Endothelial cell (in vitro differentiated cells): Measurements from ENCODE around the gene DDC. TPM values are rescaled to one million over a fixed set of nuclear protein-coding genes. Genes with fewer than 3 reads are reported as not detected.

ENCODE experiments used
- DNase-seq: peaks from one replicate; pipeline ENCODE4 v3.0.0; 2021; ENCODE audit warnings: low spot score
- H3K27ac Mint-ChIP-seq: one replicate; pipeline ENCODE4 v1.8.0; 2021; ENCODE audit warnings: mixed read lengths, inconsistent platforms; ENCODE audit not compliant: unreplicated experiment
- H3K27me3 Mint-ChIP-seq: one replicate; pipeline ENCODE4 v1.8.0; 2021; ENCODE audit warnings: mild to moderate bottlenecking, moderate library complexity, mixed read lengths, inconsistent platforms; ENCODE audit not compliant: unreplicated experiment
- H3K36me3 Mint-ChIP-seq: one replicate; pipeline ENCODE4 v1.8.0; 2021; ENCODE audit warnings: mild to moderate bottlenecking, low read depth, mixed read lengths, inconsistent platforms; ENCODE audit not compliant: unreplicated experiment
- H3K4me1 Mint-ChIP-seq: one replicate; pipeline ENCODE4 v1.8.0; 2021; ENCODE audit warnings: mild to moderate bottlenecking, mixed read lengths, inconsistent platforms; ENCODE audit not compliant: unreplicated experiment
- H3K4me3 Mint-ChIP-seq: one replicate; pipeline ENCODE4 v1.8.0; 2021; ENCODE audit warnings: mild to moderate bottlenecking, mixed read lengths, inconsistent platforms; ENCODE audit not compliant: unreplicated experiment
- H3K9me3 Mint-ChIP-seq: one replicate; pipeline ENCODE4 v1.8.0; 2021; ENCODE audit warnings: mixed read lengths, inconsistent platforms; ENCODE audit not compliant: unreplicated experiment
- total RNA-seq: library from RNA; stranded (reverse); fragmentation: NEBNext Ultra II Directional; extraction: Animal tissue kit (Norgen Biotek cat#: 25700); gene quantifications from one replicate; pipeline ENCODE4 v1.2.1, GENCODE V29; 2021; ENCODE audit not compliant: unreplicated experiment
- TF ChIP-seq, protein P1 (sequence below): fragments of 200-600 bp; sonication (generic); IDR thresholded peaks from one replicate; pipeline ENCODE4 v1.5.0; 2021; ENCODE audit warnings: antibody characterized with exemption; ENCODE audit not compliant: unreplicated experiment

The DDC gene
- total RNA-seq, 1 donor from 2014 or later = not detected

DNA sequence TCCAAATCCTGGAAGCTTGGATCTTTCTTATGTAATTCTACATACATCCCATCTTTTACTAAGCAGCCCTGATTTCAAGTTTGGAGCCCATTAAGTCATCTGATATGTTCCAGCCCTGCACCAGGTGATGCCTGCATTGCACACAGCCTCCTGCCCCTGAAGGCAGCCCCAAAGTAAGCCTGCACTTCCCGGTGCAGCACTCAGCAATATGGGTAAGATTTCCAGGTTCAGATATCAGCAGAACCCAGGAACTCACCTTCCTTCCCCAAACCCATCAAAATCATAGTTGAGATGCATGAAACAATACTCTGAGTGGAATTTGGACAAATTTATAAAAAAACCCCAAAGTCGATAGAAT, 333 bp upstream of the DDC start:
- DNase-seq = no peak
- Mint-ChIP-seq H3K4me3 (no peak overlapping the region), H3K4me1 (no peaks in the 10 kb centered on the region), H3K27ac (no peak overlapping the region), H3K27me3 (peaks cover 4% of the 10 kb centered on the region), H3K36me3 (no peaks in the 10 kb centered on the region), H3K9me3 (no peaks in the 10 kb centered on the region)
- TF ChIP-seq, protein P1, sequence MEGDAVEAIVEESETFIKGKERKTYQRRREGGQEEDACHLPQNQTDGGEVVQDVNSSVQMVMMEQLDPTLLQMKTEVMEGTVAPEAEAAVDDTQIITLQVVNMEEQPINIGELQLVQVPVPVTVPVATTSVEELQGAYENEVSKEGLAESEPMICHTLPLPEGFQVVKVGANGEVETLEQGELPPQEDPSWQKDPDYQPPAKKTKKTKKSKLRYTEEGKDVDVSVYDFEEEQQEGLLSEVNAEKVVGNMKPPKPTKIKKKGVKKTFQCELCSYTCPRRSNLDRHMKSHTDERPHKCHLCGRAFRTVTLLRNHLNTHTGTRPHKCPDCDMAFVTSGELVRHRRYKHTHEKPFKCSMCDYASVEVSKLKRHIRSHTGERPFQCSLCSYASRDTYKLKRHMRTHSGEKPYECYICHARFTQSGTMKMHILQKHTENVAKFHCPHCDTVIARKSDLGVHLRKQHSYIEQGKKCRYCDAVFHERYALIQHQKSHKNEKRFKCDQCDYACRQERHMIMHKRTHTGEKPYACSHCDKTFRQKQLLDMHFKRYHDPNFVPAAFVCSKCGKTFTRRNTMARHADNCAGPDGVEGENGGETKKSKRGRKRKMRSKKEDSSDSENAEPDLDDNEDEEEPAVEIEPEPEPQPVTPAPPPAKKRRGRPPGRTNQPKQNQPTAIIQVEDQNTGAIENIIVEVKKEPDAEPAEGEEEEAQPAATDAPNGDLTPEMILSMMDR = no peak

DNA sequence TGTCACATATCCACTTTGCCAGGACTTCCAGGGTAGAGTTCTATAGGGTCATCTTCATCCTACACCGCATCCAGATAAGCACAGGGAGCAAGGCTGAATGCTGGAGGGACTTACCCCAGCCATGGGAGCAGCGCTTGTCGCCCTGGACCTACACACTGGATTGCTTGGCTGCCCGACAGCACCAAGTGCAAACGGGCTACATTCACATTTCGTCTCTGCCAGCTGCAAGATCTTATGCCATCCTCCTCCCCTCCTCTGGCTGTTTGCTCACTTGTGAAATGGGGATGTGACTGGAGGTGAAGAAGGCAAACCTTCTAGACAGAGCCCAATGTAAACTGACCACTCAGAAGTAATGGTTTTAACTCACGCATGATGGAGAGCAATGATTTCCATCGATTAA, 1.0 kb downstream of the DDC start:
- no peaks in the 10 kb centered on the region for H3K9me3 Mint-ChIP-seq
- no peak overlapping the region for H3K4me3 Mint-ChIP-seq
- peaks cover 4% of the 10 kb centered on the region for H3K27me3 Mint-ChIP-seq

DNA sequence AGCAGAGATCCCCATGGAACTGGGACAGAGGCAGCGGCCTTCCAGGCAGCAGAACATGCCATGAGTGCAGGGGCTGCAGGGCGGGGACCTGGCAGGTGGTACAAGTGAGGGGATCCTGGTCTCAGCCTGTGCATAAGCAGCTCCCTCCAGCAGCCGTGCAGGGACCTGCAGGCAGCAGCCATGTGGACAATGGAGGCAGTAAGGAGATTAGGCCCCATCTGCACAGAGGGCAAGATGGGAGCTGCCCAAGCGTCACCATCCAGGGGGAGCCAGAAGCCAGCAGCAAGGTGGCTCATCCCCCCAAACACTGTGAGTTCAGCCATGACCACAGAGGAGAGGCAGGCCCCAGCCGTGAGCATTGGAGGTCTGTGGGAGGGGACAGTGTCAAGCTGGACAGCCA, 3.1 kb downstream of the DDC start:
- Mint-ChIP-seq H3K4me1 (no peaks in the 10 kb centered on the region), H3K27me3 (peaks cover 6% of the 10 kb centered on the region)

More for the DNA sequence above, 1.0 kb downstream of the DDC start:
- no peaks in the 10 kb centered on the region for H3K36me3 Mint-ChIP-seq
- DNase-seq = no peak
- no peak overlapping the region for H3K27ac Mint-ChIP-seq
- TF ChIP-seq, protein P1 = no peak
- H3K4me1 Mint-ChIP-seq = no peaks in the 10 kb centered on the region

DNA sequence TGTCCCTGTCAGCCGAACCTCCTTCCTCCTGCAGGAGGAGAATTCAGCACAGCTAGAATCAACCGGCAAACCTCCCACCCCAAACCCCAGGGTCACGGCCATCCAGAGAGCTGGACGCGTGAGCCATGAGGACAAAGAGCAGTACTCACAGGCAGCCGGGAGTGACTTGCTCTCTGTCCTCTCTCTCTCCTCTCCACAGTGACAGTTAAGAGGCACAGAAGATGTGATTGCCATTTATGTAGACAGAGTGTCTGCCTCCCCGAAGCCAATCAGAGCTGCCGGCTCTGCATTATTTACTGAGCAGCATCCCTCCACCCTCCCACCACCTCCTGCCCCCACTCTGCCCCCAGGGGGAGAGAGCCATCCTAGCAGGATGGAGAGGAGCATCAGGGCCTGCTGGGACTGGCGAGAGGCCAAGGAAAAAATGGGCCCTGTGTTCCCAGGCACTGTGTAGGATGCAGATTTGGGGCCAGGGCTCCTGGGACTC, 4.3 kb downstream of the DDC start:
- H3K9me3 Mint-ChIP-seq = no peaks in the 10 kb centered on the region

More for the DNA sequence above, 3.1 kb downstream of the DDC start:
- no peaks in the 10 kb centered on the region for H3K36me3 Mint-ChIP-seq
- H3K4me3 Mint-ChIP-seq = no peak overlapping the region
- no peaks in the 10 kb centered on the region for H3K9me3 Mint-ChIP-seq
- no peak for DNase-seq
- no peak overlapping the region for H3K27ac Mint-ChIP-seq
- TF ChIP-seq, protein P1 = no peak

DNA sequence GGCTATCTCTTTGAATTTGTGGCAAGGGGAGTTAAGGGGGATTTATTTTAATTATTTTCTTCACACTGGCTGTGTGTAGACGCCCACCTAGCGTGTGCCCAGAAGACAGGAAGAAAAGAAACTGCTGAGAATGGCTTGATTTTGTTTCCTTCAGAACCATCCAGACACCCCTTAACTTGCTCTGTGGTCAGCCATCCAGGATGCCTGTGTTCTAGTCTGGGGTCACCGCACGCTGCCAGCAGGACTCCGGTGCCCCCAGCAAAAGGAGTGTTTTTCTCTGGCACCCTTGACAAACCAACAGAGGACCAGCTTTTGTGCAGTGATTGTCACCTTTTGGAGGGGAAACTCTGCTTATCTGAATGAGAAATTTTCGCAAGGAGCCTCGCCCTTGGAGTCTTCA, 5.3 kb downstream of the DDC start:
- Mint-ChIP-seq H3K9me3 (no peaks in the 10 kb centered on the region), H3K27me3 (peaks cover 4% of the 10 kb centered on the region), H3K36me3 (no peaks in the 10 kb centered on the region), H3K4me3 (no peak overlapping the region), H3K4me1 (no peaks in the 10 kb centered on the region), H3K27ac (no peak overlapping the region)
- DNase-seq = no peak
- TF ChIP-seq, protein P1 = no peak

More for the DNA sequence above, 4.3 kb downstream of the DDC start:
- peaks cover 4% of the 10 kb centered on the region for H3K27me3 Mint-ChIP-seq
- no peaks in the 10 kb centered on the region for H3K36me3 Mint-ChIP-seq
- H3K27ac Mint-ChIP-seq = no peak overlapping the region
- no peaks in the 10 kb centered on the region for H3K4me1 Mint-ChIP-seq
- H3K4me3 Mint-ChIP-seq = no peak overlapping the region
- DNase-seq = no peak
- TF ChIP-seq, protein P1 = no peak
